ENCODE results near the gene IQCF6. TPM values are rescaled to one million over a fixed set of nuclear protein-coding genes. Genes with fewer than 3 reads are reported as not detected.
A peak's percentile ranks its signal among the peaks of the same experiment; 100 is the strongest.
"Not testable (repeated sequence)": the region's sequence is repeated elsewhere in the genome, so short reads cannot be mapped to it uniquely, and the experiment has no call there.

IQCF6 gene
- total RNA-seq, 1 donor from 2014 or later, result not detected

- Mint-ChIP-seq H3K9me3 (ENCODE audit: unreplicated experiment) (peaks cover 5% of the 10 kb centered on the region), H3K4me1 (ENCODE audit: low read depth, unreplicated experiment) (no peaks in the 10 kb centered on the region), H3K27me3 (ENCODE audit: unreplicated experiment) (peaks cover 7% of the 10 kb centered on the region)
Measured at GRCh38 chr3:51777985-51778384, 1.1 kb downstream of the IQCF6 start.

GRCh38 chr3:51773529-51774056 lies 5.4 kb downstream of the IQCF6 start:
- Mint-ChIP-seq H3K27me3 (ENCODE audit: unreplicated experiment) (peaks cover 7% of the 10 kb centered on the region), H3K9me3 (ENCODE audit: unreplicated experiment) (peaks cover 4% of the 10 kb centered on the region), H3K36me3 (ENCODE audit: unreplicated experiment) (peaks cover 8% of the 10 kb centered on the region), H3K4me1 (ENCODE audit: low read depth, unreplicated experiment) (no peaks in the 10 kb centered on the region), H3K27ac (ENCODE audit: unreplicated experiment) (no peak overlapping the region), H3K4me3 (ENCODE audit: unreplicated experiment) (no peak overlapping the region)
- no peak for TF ChIP-seq CTCF (IDR thresholded peaks at IDR 0.05; ENCODE audit: partially characterized antibody, unreplicated experiment)
- no peak for DNase-seq

More at GRCh38 chr3:51777985-51778384, 1.1 kb downstream of the IQCF6 start:
- DNase-seq, result peak; percentile 73
- H3K4me3 Mint-ChIP-seq (ENCODE audit: unreplicated experiment), result no peak overlapping the region
- TF ChIP-seq CTCF (IDR thresholded peaks at IDR 0.05; ENCODE audit: partially characterized antibody, unreplicated experiment), result no peak
- peaks cover 8% of the 10 kb centered on the region for H3K36me3 Mint-ChIP-seq (ENCODE audit: unreplicated experiment)
- H3K27ac Mint-ChIP-seq (ENCODE audit: unreplicated experiment), result no peak overlapping the region

GRCh38 chr3:51759203-51759602 lies 19.8 kb downstream of the IQCF6 start:
- Mint-ChIP-seq H3K4me3 (ENCODE audit: unreplicated experiment) (no peak overlapping the region), H3K27me3 (ENCODE audit: unreplicated experiment) (no peaks in the 10 kb centered on the region), H3K36me3 (ENCODE audit: unreplicated experiment) (peaks cover 31% of the 10 kb centered on the region), H3K27ac (ENCODE audit: unreplicated experiment) (no peak overlapping the region), H3K9me3 (ENCODE audit: unreplicated experiment) (peaks cover 9% of the 10 kb centered on the region), H3K4me1 (ENCODE audit: low read depth, unreplicated experiment) (no peaks in the 10 kb centered on the region)
- TF ChIP-seq CTCF (IDR thresholded peaks at IDR 0.05; ENCODE audit: partially characterized antibody, unreplicated experiment), result no peak
- no peak for DNase-seq

GRCh38 chr3:51753763-51754750 lies 25.0 kb downstream of the IQCF6 start:
- H3K4me3 Mint-ChIP-seq (ENCODE audit: unreplicated experiment); H3K4me1 Mint-ChIP-seq (ENCODE audit: low read depth, unreplicated experiment); H3K27me3 Mint-ChIP-seq (ENCODE audit: unreplicated experiment); DNase-seq; H3K27ac Mint-ChIP-seq (ENCODE audit: unreplicated experiment); H3K9me3 Mint-ChIP-seq (ENCODE audit: unreplicated experiment): not testable (repeated sequence)
- H3K36me3 Mint-ChIP-seq (ENCODE audit: unreplicated experiment), result peaks cover 16% of the 10 kb centered on the region

- Mint-ChIP-seq H3K4me3 (ENCODE audit: unreplicated experiment) (no peak overlapping the region), H3K27me3 (ENCODE audit: unreplicated experiment) (no peaks in the 10 kb centered on the region)
Measured at GRCh38 chr3:51751287-51751686, 27.8 kb downstream of the IQCF6 start.

More at GRCh38 chr3:51751287-51751686, 27.8 kb downstream of the IQCF6 start:
- no peak for DNase-seq
- no peak for TF ChIP-seq CTCF (IDR thresholded peaks at IDR 0.05; ENCODE audit: partially characterized antibody, unreplicated experiment)
- Mint-ChIP-seq H3K4me1 (ENCODE audit: low read depth, unreplicated experiment) (no peaks in the 10 kb centered on the region), H3K27ac (ENCODE audit: unreplicated experiment) (no peak overlapping the region), H3K36me3 (ENCODE audit: unreplicated experiment) (peaks cover 12% of the 10 kb centered on the region), H3K9me3 (ENCODE audit: unreplicated experiment) (peaks cover 6% of the 10 kb centered on the region)

Measured in glutamatergic neuron (in vitro differentiated cells).